Activated CD4-positive, CD25-positive, alpha-beta regulatory T cell treated with anti-CD3 and anti-CD28 coated beads, Interleukin-2, amount 50 U/mL, for 24 hours (primary cell): Measurements from ENCODE around the gene ZNF385C.

Source experiments
- ATAC-seq, 2 donors: fragments of 150-1000 bp; cut with Tn5 transposase; one replicate each; pipeline ENCODE4 v1.10.0; 2021; ENCODE audit warnings: mild to moderate bottlenecking in 1 of 2, moderate library complexity in 1 of 2

The ZNF385C gene

GRCh38 chr17:41982026-41982760 lies 116.1 kb downstream of the ZNF385C start:
- ATAC-seq: no peak

DNA sequence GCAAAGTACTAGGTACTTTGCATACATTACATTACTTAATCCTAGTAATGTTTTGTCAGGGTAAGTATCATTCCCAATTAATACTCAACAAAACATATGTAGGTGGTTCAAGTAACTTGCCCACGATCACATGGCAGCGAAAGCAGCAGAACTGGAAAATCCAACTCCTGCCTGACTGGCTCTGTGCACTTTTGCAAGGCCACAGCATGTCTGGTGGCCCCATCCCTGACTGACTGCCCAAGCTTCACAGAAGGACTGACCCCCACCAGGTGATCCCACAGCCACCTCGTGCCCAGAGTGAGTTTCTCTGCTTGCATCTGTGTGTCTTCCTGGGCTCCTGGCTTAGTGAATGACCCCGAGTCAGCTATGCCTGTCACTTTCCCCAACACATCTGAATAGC lies 120.3 kb downstream of the ZNF385C start:
- ATAC-seq: no peak

- ATAC-seq: no peak
These were observed 122.0 kb downstream of the ZNF385C start for GRCh38 chr17:41976142-41976768.
